ENCODE results near the gene AXIN2. TPM values are rescaled to one million over a fixed set of nuclear protein-coding genes. Genes with fewer than 3 reads are reported as not detected.
"Not testable (repeated sequence)": the region's sequence is repeated elsewhere in the genome, so short reads cannot be mapped to it uniquely, and the experiment has no call there.

AXIN2 gene
- total RNA-seq, 4 donors from 2014 or later, result 17.6 to 87.6 (median 23.8) TPM

DNA sequence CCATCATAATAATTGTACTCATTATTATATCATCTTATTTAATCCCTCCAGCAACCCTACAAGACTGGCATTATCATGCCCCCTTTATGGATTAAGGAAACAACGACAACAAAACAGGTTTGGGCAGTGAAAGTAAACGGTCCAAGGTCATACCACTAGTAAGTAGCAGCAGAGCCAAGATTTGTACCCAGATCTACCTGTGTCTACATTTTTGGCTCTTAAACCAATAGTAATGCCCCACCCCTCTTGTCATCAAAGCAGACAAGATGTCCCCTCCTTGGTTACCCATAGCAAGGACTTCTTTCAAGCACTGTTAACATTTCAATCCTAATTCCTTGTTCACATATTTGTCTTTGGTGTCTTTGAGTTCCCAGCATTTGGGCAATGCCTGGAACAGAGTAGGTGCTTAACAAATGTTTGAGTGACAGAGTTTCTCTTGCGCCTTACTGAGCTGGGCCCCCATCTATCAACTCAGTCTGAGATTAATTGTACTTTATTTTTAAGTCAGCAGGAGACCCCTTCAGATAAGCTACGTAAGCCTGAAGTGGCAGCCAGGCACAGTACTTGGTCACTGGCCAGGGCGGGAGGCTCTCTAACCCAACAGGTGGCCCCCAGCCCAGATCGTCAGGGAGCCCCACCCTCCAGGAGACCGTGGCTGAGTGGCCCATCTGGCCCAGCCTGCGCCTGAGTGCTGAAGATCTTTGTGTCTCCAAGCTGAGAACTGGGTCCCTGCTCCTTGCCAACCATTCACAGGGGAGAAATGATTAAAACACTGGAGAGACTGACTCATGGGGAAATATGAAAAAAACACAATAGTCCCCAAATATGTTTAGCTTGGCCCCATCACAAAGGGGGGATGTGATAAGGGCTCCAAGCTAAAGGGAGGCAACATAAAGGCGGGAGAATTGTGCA, 75.8 kb downstream of the AXIN2 start:
- no peaks in the 10 kb centered on the region for H3K4me1 ChIP-seq
- no peak overlapping the region for H3K27ac ChIP-seq
- no peaks in the 10 kb centered on the region for H3K27me3 ChIP-seq
- in situ Hi-C loops (cut with MboI; ENCODE audit: low pct_ligation_motif_present in 1 of 4, low pct_unique_long_range_greater_than_20kb in 1 of 4, low sequenced_read_pairs in 3 of 4), result no loop called here
- no peaks in the 10 kb centered on the region for H3K9me3 ChIP-seq
- no peak for DNase-seq
- intact Hi-C loops (cut with DNase I; ENCODE audit: low total_unique reads), result no loop called here
- no peak overlapping the region for H3K4me3 ChIP-seq
- 57 to 62% methylated on average over 2 to 9 of the region's 9 CpGs for WGBS, 2 donors (ENCODE audit: low coverage in 1 of 2)
- no peaks in the 10 kb centered on the region for H3K36me3 ChIP-seq
- TF ChIP-seq, protein P1, sequence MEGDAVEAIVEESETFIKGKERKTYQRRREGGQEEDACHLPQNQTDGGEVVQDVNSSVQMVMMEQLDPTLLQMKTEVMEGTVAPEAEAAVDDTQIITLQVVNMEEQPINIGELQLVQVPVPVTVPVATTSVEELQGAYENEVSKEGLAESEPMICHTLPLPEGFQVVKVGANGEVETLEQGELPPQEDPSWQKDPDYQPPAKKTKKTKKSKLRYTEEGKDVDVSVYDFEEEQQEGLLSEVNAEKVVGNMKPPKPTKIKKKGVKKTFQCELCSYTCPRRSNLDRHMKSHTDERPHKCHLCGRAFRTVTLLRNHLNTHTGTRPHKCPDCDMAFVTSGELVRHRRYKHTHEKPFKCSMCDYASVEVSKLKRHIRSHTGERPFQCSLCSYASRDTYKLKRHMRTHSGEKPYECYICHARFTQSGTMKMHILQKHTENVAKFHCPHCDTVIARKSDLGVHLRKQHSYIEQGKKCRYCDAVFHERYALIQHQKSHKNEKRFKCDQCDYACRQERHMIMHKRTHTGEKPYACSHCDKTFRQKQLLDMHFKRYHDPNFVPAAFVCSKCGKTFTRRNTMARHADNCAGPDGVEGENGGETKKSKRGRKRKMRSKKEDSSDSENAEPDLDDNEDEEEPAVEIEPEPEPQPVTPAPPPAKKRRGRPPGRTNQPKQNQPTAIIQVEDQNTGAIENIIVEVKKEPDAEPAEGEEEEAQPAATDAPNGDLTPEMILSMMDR (IDR thresholded peaks at IDR 0.05), result no peak
- TF ChIP-seq POLR2AphosphoS5 (IDR thresholded peaks at IDR 0.05) (no peak), EP300 (IDR thresholded peaks at IDR 0.05; ENCODE audit: low read depth) (no peak), POLR2A (IDR thresholded peaks at IDR 0.05) (no peak)

- intact Hi-C loops (cut with DNase I; ENCODE audit: low total_unique reads); H3K9me3 ChIP-seq; DNase-seq; H3K27me3 ChIP-seq; in situ Hi-C loops (cut with MboI; ENCODE audit: low pct_ligation_motif_present in 1 of 4, low pct_unique_long_range_greater_than_20kb in 1 of 4, low sequenced_read_pairs in 3 of 4); H3K36me3 ChIP-seq; H3K27ac ChIP-seq; H3K4me3 ChIP-seq; H3K4me1 ChIP-seq: not testable (repeated sequence)
- 95% methylated on average over 23 of the region's 24 CpGs; no CpG with 5 or more reads in 1 of the 2 donors for WGBS, 2 donors (ENCODE audit: low coverage in 1 of 2)
Observed at GRCh38 chr17:65484405-65484804, 77.0 kb downstream of the AXIN2 start.

DNA sequence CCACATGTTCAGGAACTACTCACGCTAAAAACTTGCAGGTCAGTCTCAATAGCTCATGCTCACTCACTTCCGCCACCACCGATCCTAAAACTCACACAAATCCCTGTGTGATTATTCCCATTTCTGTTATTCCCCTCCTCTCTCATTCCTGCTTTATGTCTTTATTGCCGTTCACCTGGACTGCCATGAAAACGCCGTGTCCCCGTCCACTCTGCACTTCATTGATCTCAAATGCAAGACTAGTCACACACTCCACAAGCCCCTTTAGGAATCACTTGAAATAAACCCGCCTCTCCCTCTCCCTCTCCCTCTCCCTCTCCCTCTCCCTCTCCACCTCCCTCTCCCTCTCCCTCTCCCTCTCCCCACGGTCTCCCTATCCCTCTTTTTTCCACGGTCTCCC, 78.0 kb downstream of the AXIN2 start:
- no peaks in the 10 kb centered on the region for H3K4me1 ChIP-seq
- H3K27me3 ChIP-seq, result no peaks in the 10 kb centered on the region
- DNase-seq, result no peak
- WGBS, 2 donors (ENCODE audit: low coverage in 1 of 2), result 86 to 92% methylated on average over 8 to 10 of the region's 10 CpGs
- in situ Hi-C loops (cut with MboI; ENCODE audit: low pct_ligation_motif_present in 1 of 4, low pct_unique_long_range_greater_than_20kb in 1 of 4, low sequenced_read_pairs in 3 of 4) (no loop called here), intact Hi-C loops (cut with DNase I; ENCODE audit: low total_unique reads) (no loop called here)
- H3K36me3 ChIP-seq, result no peaks in the 10 kb centered on the region
- no peak for TF ChIP-seq POLR2AphosphoS5 (IDR thresholded peaks at IDR 0.05)
- TF ChIP-seq POLR2A (IDR thresholded peaks at IDR 0.05), result no peak
- TF ChIP-seq, protein P1 (IDR thresholded peaks at IDR 0.05), result no peak
- no peak for TF ChIP-seq EP300 (IDR thresholded peaks at IDR 0.05; ENCODE audit: low read depth)
- no peak overlapping the region for H3K27ac ChIP-seq
- no peak overlapping the region for H3K4me3 ChIP-seq
- H3K9me3 ChIP-seq, result no peaks in the 10 kb centered on the region

GRCh38 chr17:65482201-65482600, 79.2 kb downstream of the AXIN2 start:
- in situ Hi-C loops (cut with MboI; ENCODE audit: low pct_ligation_motif_present in 1 of 4, low pct_unique_long_range_greater_than_20kb in 1 of 4, low sequenced_read_pairs in 3 of 4), result no loop called here
- Histone ChIP-seq H3K9me3 (no peaks in the 10 kb centered on the region), H3K4me1 (no peaks in the 10 kb centered on the region), H3K4me3 (no peak overlapping the region), H3K27ac (no peak overlapping the region), H3K27me3 (no peaks in the 10 kb centered on the region), H3K36me3 (no peaks in the 10 kb centered on the region)
- intact Hi-C loops (cut with DNase I; ENCODE audit: low total_unique reads), result no loop called here
- WGBS, 2 donors (ENCODE audit: low coverage in 1 of 2), result 73% methylated on average over 3 of the region's 3 CpGs; no CpG with 5 or more reads in 1 of the 2 donors
- DNase-seq, result no peak
- TF ChIP-seq POLR2A (IDR thresholded peaks at IDR 0.05) (no peak), EP300 (IDR thresholded peaks at IDR 0.05; ENCODE audit: low read depth) (no peak), POLR2AphosphoS5 (IDR thresholded peaks at IDR 0.05) (no peak)
- TF ChIP-seq, protein P1 (IDR thresholded peaks at IDR 0.05), result no peak
